D721Med (cell line): ENCODE results near the gene PNPO.

Experiments
- DNase-seq: peaks from one replicate; pipeline ENCODE4 v3.0.0; 2011; ENCODE audit warnings: low spot score; ENCODE audit not compliant: insufficient read length
- FAIRE-seq: peaks from 2 replicates; lab custom pipeline; 2011; peaks lifted over from hg19 to GRCh38; lab: Jason Lieb, UNC
- TF ChIP-seq, protein P1 (sequence below): IDR thresholded peaks from 2 replicates; pipeline ENCODE4 v1.5.1; 2012; ENCODE audit warnings: mild to moderate bottlenecking, control low read depth; ENCODE audit not compliant: insufficient read depth; ENCODE audit errors: missing control alignments

PNPO gene

DNA sequence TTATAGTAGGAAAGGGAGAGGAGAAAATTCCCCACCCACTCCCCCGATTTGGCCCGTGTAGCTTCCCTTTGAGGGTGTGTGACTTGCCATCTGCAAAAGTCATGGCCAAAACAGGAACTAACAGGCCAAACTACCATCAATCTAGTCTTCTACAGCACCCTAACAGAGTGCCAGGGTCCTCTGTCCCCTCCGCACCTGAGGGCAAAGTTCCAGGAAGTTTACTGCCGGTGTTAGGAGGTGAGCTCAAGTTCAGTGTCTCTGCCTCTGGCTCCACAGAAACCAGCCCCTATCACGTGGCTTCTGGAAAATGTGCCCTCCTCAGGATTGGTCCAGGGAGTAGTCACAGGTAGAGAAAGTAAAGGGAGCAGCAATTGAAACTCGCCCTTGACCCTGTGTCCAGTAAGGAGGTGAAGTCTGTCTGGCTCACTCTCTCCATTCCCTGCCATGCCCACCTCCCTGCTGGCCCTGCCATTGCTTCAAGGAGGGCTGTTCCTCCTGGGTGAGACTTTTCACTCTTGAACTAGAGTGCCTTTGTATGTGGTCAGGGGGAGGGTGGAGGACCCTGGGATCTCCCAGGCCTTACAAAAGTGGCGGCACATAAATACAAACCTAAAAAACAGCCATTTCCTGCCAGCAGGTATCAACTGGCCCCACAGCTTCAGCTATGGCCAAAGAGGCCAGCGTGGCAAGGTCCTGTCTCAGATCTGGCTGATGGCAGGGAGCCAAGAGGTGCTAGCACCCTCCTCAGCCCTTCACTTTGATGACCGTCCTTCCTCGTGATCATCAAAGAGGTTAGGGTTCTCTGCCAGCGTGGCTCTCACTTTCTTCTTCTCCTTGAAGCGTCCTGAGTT lies 11.0 kb downstream of the PNPO start:
- no peak for DNase-seq
- FAIRE-seq, result no peak
- TF ChIP-seq, protein P1, sequence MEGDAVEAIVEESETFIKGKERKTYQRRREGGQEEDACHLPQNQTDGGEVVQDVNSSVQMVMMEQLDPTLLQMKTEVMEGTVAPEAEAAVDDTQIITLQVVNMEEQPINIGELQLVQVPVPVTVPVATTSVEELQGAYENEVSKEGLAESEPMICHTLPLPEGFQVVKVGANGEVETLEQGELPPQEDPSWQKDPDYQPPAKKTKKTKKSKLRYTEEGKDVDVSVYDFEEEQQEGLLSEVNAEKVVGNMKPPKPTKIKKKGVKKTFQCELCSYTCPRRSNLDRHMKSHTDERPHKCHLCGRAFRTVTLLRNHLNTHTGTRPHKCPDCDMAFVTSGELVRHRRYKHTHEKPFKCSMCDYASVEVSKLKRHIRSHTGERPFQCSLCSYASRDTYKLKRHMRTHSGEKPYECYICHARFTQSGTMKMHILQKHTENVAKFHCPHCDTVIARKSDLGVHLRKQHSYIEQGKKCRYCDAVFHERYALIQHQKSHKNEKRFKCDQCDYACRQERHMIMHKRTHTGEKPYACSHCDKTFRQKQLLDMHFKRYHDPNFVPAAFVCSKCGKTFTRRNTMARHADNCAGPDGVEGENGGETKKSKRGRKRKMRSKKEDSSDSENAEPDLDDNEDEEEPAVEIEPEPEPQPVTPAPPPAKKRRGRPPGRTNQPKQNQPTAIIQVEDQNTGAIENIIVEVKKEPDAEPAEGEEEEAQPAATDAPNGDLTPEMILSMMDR, result no peak

DNA sequence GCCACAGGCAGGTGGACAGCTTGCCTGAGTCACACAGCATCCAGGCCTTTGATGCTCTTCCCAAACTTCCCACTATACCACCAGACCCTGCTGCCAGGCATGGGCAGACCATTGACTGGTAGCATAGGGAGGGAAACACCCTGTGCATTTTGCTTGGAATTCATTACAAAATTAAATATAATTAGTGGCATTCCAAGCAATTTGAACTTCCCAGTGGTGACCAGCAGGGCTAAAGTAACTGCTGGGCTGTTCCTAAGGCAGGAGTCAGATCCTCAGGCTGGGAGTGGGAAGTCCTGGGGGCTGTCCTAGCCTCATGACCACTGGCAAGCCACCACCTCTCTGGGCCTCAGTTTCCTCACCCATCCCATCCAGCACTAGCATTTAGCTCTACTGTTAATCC lies 12.5 kb downstream of the PNPO start:
- DNase-seq (no peak), FAIRE-seq (no peak)
- TF ChIP-seq, protein P1, result no peak

DNA sequence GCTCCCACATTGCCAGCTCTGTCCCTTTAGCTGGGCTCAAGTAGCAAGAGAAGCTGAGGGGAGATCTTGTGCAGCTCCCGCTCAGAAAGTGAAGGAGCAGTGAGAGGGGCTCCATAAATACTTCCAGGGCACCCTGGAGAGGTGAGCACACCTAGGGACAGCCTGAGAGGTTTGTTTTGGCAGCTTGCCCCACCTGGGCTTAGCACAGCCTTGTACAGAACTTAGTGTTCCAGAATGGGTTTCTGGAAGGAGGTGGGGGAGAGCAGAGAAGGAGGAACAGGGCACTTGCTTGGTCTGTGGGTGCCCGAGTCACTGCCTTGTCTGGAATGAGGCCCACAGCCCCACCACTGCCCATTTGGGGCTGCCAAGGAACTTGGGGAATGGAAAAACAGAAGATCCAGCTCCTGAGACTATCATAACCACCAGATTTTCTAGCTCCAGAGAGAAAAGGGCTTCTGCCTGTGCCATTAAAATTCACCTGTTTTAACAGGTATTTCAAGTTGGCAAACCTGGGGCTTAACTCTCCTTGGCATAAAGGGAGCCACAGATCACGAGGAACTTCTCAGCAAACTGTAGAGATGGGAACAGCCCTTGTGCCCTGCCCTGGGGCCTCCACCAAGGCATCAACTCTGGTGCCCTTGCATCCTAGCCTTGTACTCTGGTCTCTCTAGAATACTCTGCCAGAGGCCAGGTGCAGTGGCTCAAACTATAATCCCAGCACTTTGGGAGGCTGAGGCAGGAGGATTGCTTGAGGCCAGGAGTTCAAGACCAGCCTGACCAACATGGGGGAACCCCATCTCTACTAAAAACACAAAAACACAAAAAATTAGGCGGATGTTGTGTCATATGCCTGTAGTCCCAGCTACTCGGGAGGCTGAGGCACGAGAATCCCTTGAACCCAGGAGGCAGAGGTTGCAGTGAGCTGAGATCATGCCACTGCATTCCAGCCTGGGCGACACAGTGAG lies 14.4 kb downstream of the PNPO start:
- DNase-seq (no peak), FAIRE-seq (no peak)
- TF ChIP-seq, protein P1, result no peak

DNA sequence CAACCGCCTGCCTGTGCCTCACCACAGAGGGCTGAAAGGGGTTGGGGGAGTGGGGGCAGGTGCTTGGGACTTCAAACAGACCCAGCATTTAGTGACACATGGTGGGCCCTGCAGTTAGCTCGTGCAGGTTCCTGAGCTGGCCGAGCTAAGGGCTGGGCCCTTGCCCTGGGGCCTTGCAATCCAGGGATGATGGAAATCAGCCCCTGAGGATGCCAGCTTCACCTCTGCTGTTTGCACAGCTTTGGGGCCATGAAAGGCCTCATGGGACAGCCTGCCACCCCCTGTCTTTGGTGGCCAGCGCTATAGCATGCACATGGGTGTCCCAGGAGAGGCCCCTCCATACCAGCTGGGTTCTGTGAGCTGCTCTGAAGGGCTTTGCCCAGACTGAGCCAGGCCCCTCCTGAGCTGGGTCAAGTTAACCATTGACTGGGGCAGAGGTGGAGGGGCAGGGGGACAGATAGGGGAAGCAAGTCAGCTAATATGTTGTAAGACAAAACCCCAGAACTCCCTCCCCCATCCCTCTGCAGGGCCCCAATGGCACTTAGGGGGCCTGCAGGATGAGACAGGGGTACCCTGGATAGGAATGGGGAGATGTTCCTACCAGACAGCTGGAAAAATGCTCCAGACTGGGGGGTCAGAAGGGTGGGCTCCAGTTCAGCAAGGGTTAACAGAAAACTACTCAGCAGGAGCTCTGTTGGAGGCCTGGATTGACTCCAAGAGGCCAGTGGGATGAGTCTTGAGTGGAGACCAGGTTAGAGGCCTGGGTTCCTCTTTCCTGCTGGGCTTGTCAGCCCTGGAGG lies 15.6 kb downstream of the PNPO start:
- TF ChIP-seq, protein P1, result no peak
- FAIRE-seq, result no peak
- DNase-seq, result no peak

DNA sequence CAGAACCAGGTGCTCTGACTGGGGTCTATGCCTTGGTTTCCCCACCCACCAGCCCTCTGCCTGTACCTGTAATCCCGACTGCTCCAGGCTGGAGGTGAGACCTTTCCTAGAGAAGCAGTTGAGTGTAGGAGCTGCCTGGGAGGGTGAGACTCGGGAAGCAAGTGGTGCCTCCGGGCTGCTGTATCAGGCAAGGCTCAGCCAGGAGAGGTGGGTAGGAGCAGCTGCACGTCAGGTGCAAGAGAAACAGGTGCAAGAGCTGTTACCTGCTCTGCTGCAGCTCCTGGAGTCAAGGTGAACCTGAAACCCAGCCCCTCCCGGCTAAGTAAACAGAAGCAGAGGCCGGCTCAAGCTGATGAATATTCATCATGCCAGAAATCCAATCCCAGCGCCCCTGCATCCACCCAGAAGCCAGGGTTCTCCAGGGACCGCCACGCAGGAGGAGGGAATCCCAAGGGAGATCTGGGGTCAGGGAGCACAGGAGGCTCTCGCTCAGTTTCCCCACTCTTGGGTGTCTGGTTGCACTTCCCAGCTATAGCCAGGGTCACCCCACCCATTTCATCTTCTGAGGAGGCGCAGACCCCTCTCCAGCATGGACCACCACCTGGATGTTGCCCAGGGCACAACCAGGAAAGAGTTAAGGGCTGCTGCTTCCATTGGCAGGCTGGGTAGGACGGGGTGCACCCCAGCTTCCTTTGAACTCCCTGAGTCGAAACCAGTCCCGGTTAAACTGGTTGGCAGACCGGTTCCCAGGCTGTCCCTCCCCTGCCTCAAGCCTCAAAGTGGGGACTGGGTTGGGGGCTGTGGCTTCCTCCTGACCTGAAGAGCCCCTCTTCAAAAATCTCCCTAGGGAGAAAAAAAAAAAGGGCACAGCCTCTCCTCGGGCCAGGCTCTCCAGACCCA lies 16.5 kb downstream of the PNPO start, which contains the start of gene PRR15L:
Gene PRR15L, minus strand, starts transcription at position 293 of the 900 bp plus-strand sequence. CDS start 4,649 bp downstream, outside the sequence.
- TF ChIP-seq, protein P1, result no peak

More for the DNA sequence above, 16.5 kb downstream of the PNPO start, which contains the start of gene PRR15L:
- no peak for DNase-seq
- FAIRE-seq, result no peak
